Left ventricle myocardium inferior (tissue), 1 donor: Measurements from ENCODE around the gene SYT15B. TPM values are rescaled to one million over a fixed set of nuclear protein-coding genes. Genes with fewer than 3 reads are reported as not detected.
"Not testable (repeated sequence)": the region's sequence is repeated elsewhere in the genome, so short reads cannot be mapped to it uniquely, and the experiment has no call there.

Source experiments
- DNase-seq: peaks from one replicate; pipeline ENCODE4 v3.0.0-alpha.2; 2020
- H3K27ac ChIP-seq: fragments of 200-600 bp; replicated peaks from 2 replicates; pipeline ENCODE4 v1.8.0; 2021
- H3K27me3 ChIP-seq: fragments of 200-600 bp; 2 replicates; pipeline ENCODE4 v1.8.0; 2021; ENCODE audit warnings: low read depth
- H3K36me3 ChIP-seq: fragments of 200-600 bp; 2 replicates; pipeline ENCODE4 v1.8.0; 2021
- H3K4me1 ChIP-seq: fragments of 200-600 bp; 2 replicates; pipeline ENCODE4 v1.8.0; 2021
- H3K4me3 ChIP-seq: fragments of 200-600 bp; 2 replicates; pipeline ENCODE4 v1.8.0; 2021; ENCODE audit warnings: mild to moderate bottlenecking, moderate library complexity
- H3K9me3 ChIP-seq: fragments of 200-600 bp; replicated peaks from 2 replicates; pipeline ENCODE4 v1.8.0; 2021
- intact Hi-C: fragments of 100-400 bp; cut with micrococcal nuclease; formaldehyde crosslinking; loops from one replicate; pipeline ENCODE4 v1.11.0; 2022
- total RNA-seq: library from RNA; stranded (reverse); fragmentation: NEBNext Ultra II Directional; extraction: Animal tissue kit (Norgen Biotek cat#: 25700); gene quantifications from one replicate; pipeline ENCODE4 v1.2.1, GENCODE V29; 2021
- donor health status: DM: no; HTN: yes; CAD: no; lungs with severe emphysema.

SYT15B gene
- total RNA-seq, 1 donor from 2014 or later: 0.93 TPM

DNA sequence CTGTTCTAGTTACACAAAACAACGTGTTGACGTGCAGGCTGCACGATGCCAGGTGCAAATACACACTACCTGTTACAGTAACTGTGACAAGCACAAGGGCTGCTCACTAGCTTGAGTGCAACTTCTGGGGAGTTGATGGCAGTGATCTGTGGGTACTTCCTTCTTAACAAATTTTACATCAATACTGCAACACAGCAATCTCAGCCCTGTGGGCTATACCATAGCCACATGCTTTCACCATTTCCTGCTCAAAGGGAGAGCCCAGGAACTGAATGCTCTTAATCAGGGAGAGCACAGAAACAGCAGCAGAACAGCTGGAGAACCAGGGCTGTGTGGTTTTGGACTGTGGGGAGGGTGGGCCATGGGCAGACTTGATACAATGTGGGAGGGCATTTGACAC is 10.2 kb downstream of the SYT15B start:
- H3K36me3 ChIP-seq, H3K9me3 ChIP-seq, intact Hi-C loops, H3K4me3 ChIP-seq, H3K27me3 ChIP-seq, H3K27ac ChIP-seq, DNase-seq, H3K4me1 ChIP-seq: not testable (repeated sequence)

DNA sequence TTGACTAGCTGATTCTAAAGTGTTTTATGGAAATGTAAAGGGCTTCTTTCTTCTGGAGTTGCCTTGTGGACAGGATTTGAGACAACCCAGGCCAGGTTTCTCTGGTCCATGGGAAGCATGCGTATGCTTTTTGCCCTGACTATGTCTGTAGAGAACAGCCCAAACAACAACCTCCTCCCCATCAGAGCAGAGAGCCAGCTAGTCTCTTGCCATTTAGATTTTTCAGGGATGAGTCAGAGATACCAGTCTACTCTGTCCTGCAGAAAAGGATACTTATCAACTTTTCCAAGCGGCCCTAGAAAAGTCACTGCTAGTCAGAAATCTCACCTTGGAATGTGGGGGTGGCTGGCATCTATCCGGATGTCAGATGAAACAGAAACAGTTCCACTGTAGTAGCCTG is 11.6 kb downstream of the SYT15B start:
- H3K4me1 ChIP-seq, H3K4me3 ChIP-seq, H3K9me3 ChIP-seq, H3K27ac ChIP-seq, intact Hi-C loops, H3K27me3 ChIP-seq, H3K36me3 ChIP-seq, DNase-seq: not testable (repeated sequence)

GRCh38 chr10:47750360-47750759 is 13.0 kb downstream of the SYT15B start:
- intact Hi-C loops, H3K27me3 ChIP-seq, DNase-seq, H3K4me1 ChIP-seq, H3K27ac ChIP-seq, H3K4me3 ChIP-seq, H3K9me3 ChIP-seq, H3K36me3 ChIP-seq: not testable (repeated sequence)

GRCh38 chr10:47746780-47747376 is 16.5 kb downstream of the SYT15B start:
- H3K27ac ChIP-seq, H3K9me3 ChIP-seq, H3K4me1 ChIP-seq, H3K27me3 ChIP-seq, DNase-seq, H3K36me3 ChIP-seq, H3K4me3 ChIP-seq, intact Hi-C loops: not testable (repeated sequence)

DNA sequence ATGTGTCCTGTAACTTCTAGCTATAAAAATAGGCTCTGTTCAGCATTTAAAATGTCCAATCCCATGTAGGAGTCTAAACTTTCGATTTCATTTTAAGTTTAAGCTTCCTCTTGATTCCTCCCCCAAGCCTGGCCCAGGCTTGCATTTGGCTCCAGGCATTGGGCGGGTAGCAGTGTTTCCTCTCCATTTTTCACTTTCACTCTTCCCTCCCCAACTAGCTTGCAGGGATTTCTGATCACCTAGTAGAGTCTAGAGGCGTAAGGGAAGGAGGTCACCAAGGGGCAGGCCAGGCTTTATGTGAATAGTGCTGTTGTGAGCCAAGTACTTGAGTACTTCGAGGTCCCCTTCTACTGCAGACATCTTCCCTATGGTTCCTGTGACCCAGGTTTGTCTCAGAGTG is 18.5 kb downstream of the SYT15B start:
- intact Hi-C loops, DNase-seq: not testable (repeated sequence)

GRCh38 chr10:47743611-47744550 is 19.5 kb downstream of the SYT15B start:
- H3K27me3 ChIP-seq, intact Hi-C loops, H3K27ac ChIP-seq, H3K4me1 ChIP-seq, DNase-seq, H3K9me3 ChIP-seq, H3K36me3 ChIP-seq: not testable (repeated sequence)
- H3K4me3 ChIP-seq: peak overlapping the region; percentile 51

More for the DNA sequence above, 18.5 kb downstream of the SYT15B start:
- not testable (repeated sequence) for H3K27ac ChIP-seq, H3K9me3 ChIP-seq, H3K27me3 ChIP-seq, H3K4me3 ChIP-seq, H3K36me3 ChIP-seq, H3K4me1 ChIP-seq

DNA sequence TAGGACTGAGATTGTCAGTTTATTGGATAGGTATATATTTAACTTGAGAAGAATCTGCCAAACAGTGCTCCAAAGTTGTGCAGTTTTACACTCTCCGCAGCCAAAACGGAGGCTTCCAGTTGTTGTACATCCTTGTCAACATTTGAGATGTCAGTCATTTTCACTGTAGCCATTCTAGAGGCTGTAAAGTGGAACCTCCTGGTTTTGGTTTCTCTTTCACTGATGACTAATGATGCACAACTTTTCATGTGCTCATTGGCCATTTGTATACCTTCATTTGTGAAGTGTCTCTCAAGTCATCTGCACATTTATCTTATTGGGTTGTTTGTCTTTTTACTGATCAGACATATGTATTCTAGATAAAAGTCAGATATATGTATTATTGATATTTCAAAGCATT is 22.5 kb downstream of the SYT15B start:
- H3K27me3 ChIP-seq, H3K9me3 ChIP-seq, H3K4me3 ChIP-seq, H3K36me3 ChIP-seq, intact Hi-C loops, H3K4me1 ChIP-seq, H3K27ac ChIP-seq, DNase-seq: not testable (repeated sequence)

DNA sequence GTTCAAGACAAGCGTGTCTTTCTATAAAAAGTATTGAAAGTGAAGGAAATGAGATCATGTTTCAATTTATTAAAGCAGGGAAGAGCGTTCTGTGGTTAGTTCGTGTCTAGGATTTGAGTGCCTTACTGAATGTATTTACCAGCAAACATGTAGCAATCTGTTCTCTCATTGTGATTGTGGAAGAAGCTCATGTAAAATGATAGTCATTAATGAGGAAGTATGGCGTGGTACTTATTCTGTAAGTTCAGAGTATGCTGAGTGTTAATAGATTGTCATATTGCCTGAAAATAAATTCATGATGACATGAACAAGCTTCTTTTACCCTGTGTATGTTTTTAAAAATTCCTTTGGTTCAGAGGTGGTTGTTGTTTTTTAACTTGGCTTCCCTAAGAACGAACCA is 32.5 kb downstream of the SYT15B start:
- H3K9me3 ChIP-seq, H3K4me1 ChIP-seq, H3K27ac ChIP-seq, H3K36me3 ChIP-seq, intact Hi-C loops, H3K4me3 ChIP-seq, DNase-seq, H3K27me3 ChIP-seq: not testable (repeated sequence)

DNA sequence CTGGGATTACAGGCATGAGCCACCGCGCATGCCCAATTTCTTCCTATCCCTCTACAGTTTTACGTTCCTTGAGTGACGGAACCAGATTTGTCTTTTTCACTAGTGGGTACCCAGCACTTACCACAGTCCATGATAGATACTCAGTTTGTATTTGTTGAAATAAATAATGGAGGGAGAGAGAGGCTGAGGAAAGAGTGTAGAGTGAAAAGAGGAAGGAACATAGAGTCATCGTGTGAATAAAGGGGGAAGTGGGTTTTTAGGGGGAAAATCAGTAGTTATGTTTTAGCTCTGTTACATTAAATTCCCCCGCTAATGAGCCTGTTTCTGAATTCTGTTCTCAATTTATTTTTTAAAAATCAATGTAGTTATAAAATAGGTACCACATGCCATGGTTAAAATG is 37.7 kb downstream of the SYT15B start:
- H3K4me1 ChIP-seq, H3K27me3 ChIP-seq, H3K4me3 ChIP-seq, H3K36me3 ChIP-seq, intact Hi-C loops, DNase-seq, H3K27ac ChIP-seq, H3K9me3 ChIP-seq: not testable (repeated sequence)

DNA sequence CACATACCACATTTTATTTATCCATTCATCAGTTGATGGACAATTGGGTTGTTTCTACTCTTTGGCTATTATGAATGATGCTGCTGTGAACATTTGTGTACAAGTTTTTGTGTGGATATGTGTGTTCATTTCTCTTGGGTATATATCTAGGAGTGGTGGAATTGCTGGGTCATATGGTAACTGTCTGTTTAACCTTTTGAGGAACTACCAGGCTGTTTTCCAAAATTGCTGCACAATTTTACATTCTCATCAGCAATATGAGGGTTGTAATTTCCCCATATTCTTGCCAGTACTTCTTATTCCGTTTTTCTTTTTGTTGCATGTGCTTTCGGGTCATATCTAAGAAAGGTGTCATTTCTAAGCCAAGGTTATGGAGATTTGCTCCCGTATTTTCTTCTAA is 38.3 kb downstream of the SYT15B start:
- H3K4me1 ChIP-seq, H3K9me3 ChIP-seq, H3K27ac ChIP-seq, intact Hi-C loops, H3K4me3 ChIP-seq, H3K36me3 ChIP-seq, H3K27me3 ChIP-seq, DNase-seq: not testable (repeated sequence)

- H3K27ac ChIP-seq, intact Hi-C loops, H3K9me3 ChIP-seq, DNase-seq, H3K36me3 ChIP-seq, H3K27me3 ChIP-seq, H3K4me1 ChIP-seq, H3K4me3 ChIP-seq: not testable (repeated sequence)
These were observed 39.3 kb downstream of the SYT15B start for GRCh38 chr10:47724119-47724518.

- DNase-seq, H3K4me3 ChIP-seq, H3K9me3 ChIP-seq, intact Hi-C loops, H3K27ac ChIP-seq, H3K4me1 ChIP-seq, H3K27me3 ChIP-seq, H3K36me3 ChIP-seq: not testable (repeated sequence)
These were observed 40.0 kb downstream of the SYT15B start for GRCh38 chr10:47723362-47723761.

DNA sequence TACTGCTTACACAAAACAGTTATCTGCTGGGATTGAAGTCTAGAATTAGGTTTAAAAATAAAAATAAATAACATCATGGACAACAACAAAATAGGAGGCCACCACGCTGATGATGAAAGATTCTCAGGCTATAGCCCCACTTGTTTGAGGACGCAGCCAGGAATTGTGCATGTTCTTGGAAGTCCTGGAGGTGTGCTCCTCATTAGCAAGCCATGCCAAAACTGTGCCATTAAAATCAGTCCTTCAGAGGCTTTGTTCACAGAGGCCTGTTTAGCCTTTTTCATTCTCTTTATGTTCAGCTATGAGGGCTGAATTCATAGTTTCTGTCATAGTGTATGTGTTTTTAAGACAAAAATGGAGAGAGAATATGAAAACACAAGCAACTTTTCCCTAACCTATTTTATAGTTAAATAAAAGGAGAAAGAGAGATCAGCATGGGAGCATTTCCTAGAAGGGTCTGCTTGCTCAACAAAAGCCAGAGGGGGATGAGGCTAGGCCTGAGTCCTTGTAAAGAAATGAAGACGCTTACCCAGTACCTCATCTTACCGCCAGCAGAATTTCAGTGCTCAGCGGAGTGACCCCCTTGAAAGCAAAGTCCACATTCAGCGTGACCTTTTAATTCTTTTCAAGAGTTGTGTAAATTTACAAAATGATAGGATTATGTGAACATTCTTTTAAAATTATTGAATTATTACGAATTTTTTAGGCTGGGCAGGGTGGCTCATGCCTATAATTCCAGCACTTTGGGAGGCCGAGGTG is 46.2 kb downstream of the SYT15B start:
- H3K27me3 ChIP-seq, H3K36me3 ChIP-seq, H3K4me3 ChIP-seq, H3K4me1 ChIP-seq, H3K9me3 ChIP-seq, DNase-seq, intact Hi-C loops, H3K27ac ChIP-seq: not testable (repeated sequence)
